KMS-11 (cell line): ENCODE measurements around the gene PIK3IP1.

Experiments
- H2AFZ ChIP-seq: fragments of 200-600 bp; sonication (generic); 2 replicates; pipeline ENCODE4 v1.6.1; 2016; ENCODE audit warnings: antibody characterized with exemption, mixed run types, low read depth
- H3K27ac ChIP-seq: fragments of 200-600 bp; sonication (generic); 2 replicates; pipeline ENCODE4 v1.6.1; 2016; ENCODE audit warnings: mild to moderate bottlenecking, mixed run types
- H3K27me3 ChIP-seq: fragments of 200-600 bp; sonication (generic); 2 replicates; pipeline ENCODE4 v1.6.1; 2017; ENCODE audit warnings: mild to moderate bottlenecking, low read depth, mixed run types, moderate library complexity; ENCODE audit not compliant: insufficient read depth
- H3K36me3 ChIP-seq: fragments of 200-600 bp; sonication (generic); 2 replicates; pipeline ENCODE4 v1.6.1; 2017; ENCODE audit warnings: mild to moderate bottlenecking, mixed run types; ENCODE audit not compliant: insufficient read depth
- H3K4me1 ChIP-seq: fragments of 200-600 bp; sonication (generic); 2 replicates; pipeline ENCODE4 v1.6.1; 2016; ENCODE audit warnings: mild to moderate bottlenecking, low read depth, mixed run types; ENCODE audit not compliant: poor library complexity, severe bottlenecking
- H3K4me2 ChIP-seq: fragments of 200-600 bp; sonication (generic); 2 replicates; pipeline ENCODE4 v1.7.0; 2016; ENCODE audit warnings: mild to moderate bottlenecking, mixed run types
- H3K4me3 ChIP-seq: fragments of 200-600 bp; sonication (generic); IDR thresholded peaks from 2 replicates; pipeline ENCODE4 v1.6.1; 2017; ENCODE audit warnings: low read depth, low read length, mixed read lengths; ENCODE audit not compliant: insufficient read depth
- H3K79me2 ChIP-seq: fragments of 200-600 bp; sonication (generic); 2 replicates; pipeline ENCODE4 v1.6.1; 2016; ENCODE audit warnings: low read depth, mixed run types; ENCODE audit not compliant: insufficient read depth
- H3K9ac ChIP-seq: fragments of 200-600 bp; sonication (generic); 2 replicates; pipeline ENCODE4 v1.6.1; 2016; ENCODE audit warnings: mild to moderate bottlenecking, mixed run types
- H4K20me1 ChIP-seq: fragments of 200-600 bp; sonication (generic); 2 replicates; pipeline ENCODE4 v1.6.1; 2016; ENCODE audit warnings: mild to moderate bottlenecking, mixed run types; ENCODE audit not compliant: insufficient read depth
- CTCF ChIP-seq: fragments of 200-600 bp; sonication (generic); conservative IDR thresholded peaks from 2 replicates; pipeline ENCODE4 v1.6.1; 2017; ENCODE audit warnings: low read depth, mild to moderate bottlenecking, antibody characterized with exemption, low read length, moderate library complexity, mixed read lengths

PIK3IP1 gene

GRCh38 chr22:31288496-31289240, 3.6 kb downstream of the PIK3IP1 start:
- peaks cover 24% of the 10 kb centered on the region for H3K4me1 ChIP-seq
- H3K36me3 ChIP-seq: no peaks in the 10 kb centered on the region
- no peak overlapping the region for H3K27ac ChIP-seq
- H3K27me3 ChIP-seq: no peaks in the 10 kb centered on the region
- no peak for TF ChIP-seq CTCF
- no peak overlapping the region for H3K4me3 ChIP-seq
- H3K9ac ChIP-seq: no peak overlapping the region
- no peak overlapping the region for H2AFZ ChIP-seq
- no peaks in the 10 kb centered on the region for H4K20me1 ChIP-seq
- no peaks in the 10 kb centered on the region; the same call in 1 of the 2 replicates for H3K79me2 ChIP-seq
- H3K4me2 ChIP-seq: no peak overlapping the region

- Histone ChIP-seq H3K36me3 (no peaks in the 10 kb centered on the region), H3K9ac (no peak overlapping the region), H3K27ac (no peak overlapping the region), H3K4me3 (no peak overlapping the region), H3K79me2 (no peaks in the 10 kb centered on the region; the same call in 1 of the 2 replicates), H3K4me1 (peaks cover 16% of the 10 kb centered on the region), H3K27me3 (no peaks in the 10 kb centered on the region), H3K4me2 (no peak overlapping the region), H2AFZ (no peak overlapping the region), H4K20me1 (no peaks in the 10 kb centered on the region)
- no peak for TF ChIP-seq CTCF
These were observed 4.3 kb downstream of the PIK3IP1 start for GRCh38 chr22:31287818-31288495.

- no peaks in the 10 kb centered on the region for H3K27me3 ChIP-seq
- no peak for TF ChIP-seq CTCF
- H2AFZ ChIP-seq: no peak overlapping the region
- H3K9ac ChIP-seq: no peak overlapping the region
- no peaks in the 10 kb centered on the region for H3K79me2 ChIP-seq
- H3K4me3 ChIP-seq: no peak overlapping the region
- H3K4me2 ChIP-seq: no peak overlapping the region
- H3K27ac ChIP-seq: no peak overlapping the region
- H3K4me1 ChIP-seq: peaks cover 10% of the 10 kb centered on the region
- no peaks in the 10 kb centered on the region for H4K20me1 ChIP-seq
- H3K36me3 ChIP-seq: no peaks in the 10 kb centered on the region
These were observed 5.7 kb downstream of the PIK3IP1 start for GRCh38 chr22:31286360-31287255.

GRCh38 chr22:31284281-31285155, 7.8 kb downstream of the PIK3IP1 start:
- H3K27ac ChIP-seq: no peak overlapping the region
- H3K4me2 ChIP-seq: no peak overlapping the region
- no peak overlapping the region for H2AFZ ChIP-seq
- peaks cover 5% of the 10 kb centered on the region for H3K4me1 ChIP-seq
- H3K9ac ChIP-seq: no peak overlapping the region
- no peaks in the 10 kb centered on the region for H3K36me3 ChIP-seq
- H4K20me1 ChIP-seq: no peaks in the 10 kb centered on the region
- H3K4me3 ChIP-seq: no peak overlapping the region
- no peaks in the 10 kb centered on the region for H3K27me3 ChIP-seq
- no peaks in the 10 kb centered on the region for H3K79me2 ChIP-seq
- TF ChIP-seq CTCF: no peak
